Ishikawa (cell line): ENCODE results near the gene TSPAN9.

ENCODE experiments used
- CEBPB ChIP-seq: IDR thresholded peaks from 2 replicates; pipeline ENCODE4 v1.6.1; 2012
- CREB1 ChIP-seq: IDR thresholded peaks from 2 replicates; pipeline ENCODE4 v1.6.1; 2012; ENCODE audit warnings: low read depth
- FOXM1 ChIP-seq: IDR thresholded peaks from 2 replicates; pipeline ENCODE4 v1.6.1; 2012; ENCODE audit warnings: low read depth, borderline replicate concordance
- MAX ChIP-seq: IDR thresholded peaks from 2 replicates; pipeline ENCODE4 v1.6.1; 2012
- REST ChIP-seq: IDR thresholded peaks from 2 replicates; pipeline ENCODE4 v1.6.1; 2012; ENCODE audit warnings: low read depth, mild to moderate bottlenecking
- TAF1 ChIP-seq: IDR thresholded peaks from 2 replicates; pipeline ENCODE4 v1.6.1; 2012; ENCODE audit warnings: low read depth, mild to moderate bottlenecking
- USF1 ChIP-seq: IDR thresholded peaks from 2 replicates; pipeline ENCODE4 v1.6.1; 2012
- YY1 ChIP-seq: IDR thresholded peaks from 2 replicates; pipeline ENCODE4 v1.6.1; 2012; ENCODE audit warnings: low read depth

DNA sequence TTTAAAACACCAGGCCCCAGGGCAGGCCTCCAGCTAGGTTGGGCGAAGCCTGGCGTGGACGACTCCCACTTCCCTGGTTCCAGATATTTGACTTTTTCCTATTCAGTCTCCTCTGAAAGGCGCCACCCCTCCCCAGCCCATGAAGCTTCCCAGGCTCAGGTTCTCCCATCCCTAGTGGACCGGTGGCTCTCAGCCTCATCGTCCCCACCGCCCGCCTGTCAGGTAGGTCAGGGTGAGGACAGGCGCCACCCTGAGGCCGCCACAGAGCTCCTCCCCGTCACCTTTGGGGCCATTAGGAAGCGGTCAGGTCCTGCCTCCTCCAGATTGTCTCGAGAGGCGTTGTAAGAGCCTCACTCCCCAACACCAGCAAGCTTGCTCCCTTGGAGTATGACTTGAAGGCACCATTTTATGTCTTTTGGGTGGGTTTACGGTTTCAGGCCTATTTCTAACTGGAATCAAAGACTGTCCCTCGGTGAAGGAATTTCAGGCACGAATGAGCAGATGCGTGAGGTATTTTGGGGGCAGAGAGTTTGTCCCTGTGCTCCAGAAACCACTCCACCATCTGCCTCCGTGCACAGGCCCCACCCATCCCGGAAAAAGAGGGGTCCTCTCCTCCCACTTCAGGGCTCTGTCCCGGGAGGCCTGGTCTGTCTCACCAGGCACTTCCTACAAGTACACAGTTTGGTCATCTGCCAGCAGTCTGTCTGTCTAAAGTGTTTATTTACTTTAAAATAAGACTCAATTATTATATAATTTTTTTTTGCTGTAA, 55.6 kb downstream of the TSPAN9 start:
- no peak for TF ChIP-seq TAF1
- no peak for TF ChIP-seq REST
- TF ChIP-seq CEBPB, result no peak
- no peak for TF ChIP-seq USF1
- TF ChIP-seq MAX, result no peak
- TF ChIP-seq YY1, result no peak
- TF ChIP-seq FOXM1, result no peak
- TF ChIP-seq CREB1, result no peak
